H1 (cell line): ENCODE measurements around the gene MRPL55.

Experiments used
- EGR1 ChIP-seq: IDR thresholded peaks from 2 replicates; pipeline ENCODE4 v1.6.1; 2011; ENCODE audit warnings: low read depth, low read length, borderline replicate concordance
- HDAC6 ChIP-seq: IDR thresholded peaks from one replicate; pipeline ENCODE4 v1.7.1; 2012; ENCODE audit warnings: low read depth, mild to moderate bottlenecking, inconsistent platforms, low read length, moderate library complexity
- SIX5 ChIP-seq: IDR thresholded peaks from 2 replicates; pipeline ENCODE4 v1.6.1; 2011; ENCODE audit warnings: mild to moderate bottlenecking, low read depth, low read length
- SP1 ChIP-seq: IDR thresholded peaks from 2 replicates; pipeline ENCODE4 v1.6.1; 2011; ENCODE audit warnings: low read depth, low read length
- TEAD4 ChIP-seq: IDR thresholded peaks from 2 replicates; pipeline ENCODE4 v1.6.1; 2012; ENCODE audit warnings: low read depth, low read length, inconsistent platforms, mixed read lengths

- no peak for TF ChIP-seq HDAC6
- TF ChIP-seq EGR1, result no peak
- TF ChIP-seq SP1, result no peak
- TF ChIP-seq SIX5, result no peak
- no peak for TF ChIP-seq TEAD4
Observed at GRCh38 chr1:228066891-228067654, 42.0 kb downstream of the MRPL55 start.
